ENCODE measurements around the gene TMEM128.

DNA sequence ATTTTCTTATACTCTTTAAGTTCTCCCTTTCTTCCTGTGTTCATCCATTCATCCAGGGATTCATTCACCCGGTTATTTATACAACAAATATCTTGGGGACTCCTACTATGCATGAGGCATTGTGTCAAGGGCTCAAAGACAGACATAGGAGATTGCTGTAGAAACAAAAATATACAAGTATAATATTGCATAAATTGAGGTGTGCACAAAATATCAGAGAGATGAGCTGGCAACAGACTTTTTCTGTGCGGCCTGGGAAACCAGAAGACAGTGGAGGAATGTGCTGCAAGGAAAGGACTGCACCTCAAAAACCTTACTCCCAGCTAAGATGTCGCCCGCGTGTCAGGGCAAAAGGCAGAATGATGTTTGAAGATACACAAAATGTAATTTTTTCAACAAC, 30.9 kb downstream of the TMEM128 start:
- TF ChIP-seq ELF4 (IDR thresholded peaks at IDR 0.05) (no peak), SUZ12 (IDR thresholded peaks at IDR 0.05) (no peak), FOXK2 (IDR thresholded peaks at IDR 0.05) (no peak), ZNF384 (IDR thresholded peaks at IDR 0.05) (no peak), ARNT (IDR thresholded peaks at IDR 0.05) (no peak)
